SIG-M5 (cell line): ENCODE results near the gene GOLGA6A.
"Not testable (repeated sequence)": the region's sequence is repeated elsewhere in the genome, so short reads cannot be mapped to it uniquely, and the experiment has no call there.

ENCODE experiments used
- DNase-seq: peaks from one replicate; lab custom pipeline; 2025; lab: John Stamatoyannopoulos, UW

Gene GOLGA6A

GRCh38 chr15:74082450-74082849 lies at the start of gene GOLGA6A:
Gene GOLGA6A, minus strand, starts transcription at chr15:74082550. Its CDS starts 41 bp downstream, at chr15:74082509.
- not testable (repeated sequence) for DNase-seq

DNA sequence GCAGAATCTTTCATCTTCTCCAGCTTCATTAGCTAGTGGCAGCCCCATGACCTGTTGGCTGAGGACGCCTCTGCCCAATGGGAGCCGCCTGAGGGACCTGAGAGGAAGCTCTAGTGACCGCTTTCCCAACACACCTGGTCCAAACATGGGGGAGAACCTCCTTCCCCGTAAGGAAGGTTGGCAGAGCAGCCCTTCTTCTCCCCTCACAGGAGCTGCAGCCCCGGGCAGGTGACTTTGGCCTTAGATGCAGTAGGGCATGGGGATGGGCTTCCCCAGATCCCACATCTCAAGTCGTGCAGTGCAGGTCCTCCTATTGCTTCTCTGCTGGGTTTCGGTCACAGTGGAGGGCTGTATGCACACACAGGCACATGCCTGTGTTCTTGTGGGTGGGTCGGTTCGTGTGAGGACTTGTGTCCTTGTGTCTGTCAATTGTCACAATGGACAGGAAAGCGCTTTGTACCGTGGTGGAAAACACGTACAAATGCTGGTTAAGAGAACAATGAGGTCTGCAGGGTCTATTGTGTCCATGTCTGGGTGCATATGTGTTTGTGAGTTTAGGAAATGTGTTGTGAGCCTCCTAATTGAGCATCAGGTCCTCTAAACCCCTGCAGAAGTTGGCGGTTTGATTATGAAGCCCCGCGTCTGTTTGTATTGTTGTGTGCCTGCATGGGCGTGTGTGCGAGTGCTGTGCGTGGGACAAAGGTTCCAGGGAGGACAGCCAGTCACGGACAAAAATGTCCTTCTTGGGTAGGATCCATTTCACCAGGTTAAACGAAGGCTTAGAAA lies 49.5 kb upstream of the GOLGA6A start:
- DNase-seq = no peak

DNA sequence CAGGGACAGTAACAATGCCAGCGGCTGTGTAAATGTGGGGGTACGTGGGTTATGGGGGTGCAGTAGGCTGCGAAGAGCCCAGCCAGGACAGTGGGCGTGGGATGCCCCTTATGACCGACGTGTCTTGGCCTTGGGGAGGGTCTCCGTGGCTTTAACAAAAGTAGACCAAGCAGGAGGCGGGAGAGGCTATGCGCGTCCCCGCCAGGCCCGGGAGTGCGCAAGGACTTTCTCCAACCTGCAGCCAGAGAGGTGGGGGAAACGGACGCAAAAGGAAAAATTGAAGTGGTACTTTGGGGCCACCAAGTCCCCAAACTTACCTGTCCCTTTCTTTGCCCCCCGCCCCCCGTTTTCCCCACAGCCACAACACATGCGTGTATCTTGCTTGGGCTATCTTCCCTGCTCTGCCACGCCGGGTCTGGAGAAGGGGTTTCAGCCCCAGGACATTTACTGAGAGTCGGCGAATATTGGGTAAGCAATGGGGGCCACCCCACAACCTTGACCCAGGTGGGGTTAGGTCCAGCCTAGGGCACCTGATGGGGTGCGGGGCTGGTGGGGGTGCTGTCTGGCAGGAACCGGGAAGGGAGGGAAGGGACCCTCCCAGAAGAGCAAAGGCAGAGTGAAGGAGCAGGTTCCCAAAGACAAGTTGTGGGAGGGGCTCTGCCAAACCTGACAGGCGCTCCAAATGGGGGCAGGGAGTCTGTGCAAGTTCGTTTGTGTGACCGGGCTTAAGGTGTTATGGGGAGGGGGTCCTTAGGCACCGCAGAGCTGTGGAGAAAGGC lies 48.7 kb upstream of the GOLGA6A start:
- DNase-seq = no peak

DNA sequence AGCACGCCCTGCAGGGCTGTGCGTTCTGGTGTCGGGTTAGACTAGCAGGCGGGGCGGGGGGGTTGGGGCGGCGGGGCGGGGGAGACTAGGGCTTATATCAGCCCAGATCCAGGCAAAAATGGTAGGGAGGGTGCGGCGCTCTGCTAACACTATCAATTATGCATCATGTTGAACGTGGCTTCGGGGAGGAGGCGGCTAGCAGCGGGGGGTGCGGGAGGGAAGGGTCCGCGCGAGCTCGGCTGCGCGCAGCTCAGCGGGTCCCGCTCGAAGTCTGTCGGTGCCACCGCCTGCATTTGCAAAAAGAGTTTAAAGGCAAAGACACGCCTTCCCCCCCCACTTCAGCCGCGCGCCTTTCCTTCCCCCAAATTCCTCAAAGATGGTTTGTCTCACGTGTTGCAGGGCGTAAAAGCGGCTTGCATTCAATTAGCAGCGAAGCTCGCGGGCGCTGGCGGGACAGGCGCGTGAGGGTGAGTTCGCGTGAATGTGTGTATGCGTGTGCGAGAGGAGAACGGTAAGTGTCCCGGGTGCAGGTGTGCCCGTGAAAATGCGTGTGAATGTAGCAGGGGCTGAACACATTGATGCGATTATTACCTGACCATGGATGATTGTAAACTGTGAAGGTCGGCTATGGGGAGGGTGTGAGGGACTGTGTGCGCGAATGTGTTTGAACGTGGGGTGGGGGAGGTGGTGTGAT lies 48.0 kb upstream of the GOLGA6A start, which contains the start of gene ISLR2:
Gene ISLR2, plus strand, starts transcription at position 432 of the 694 bp plus-strand sequence. CDS start 2,169 bp downstream, outside the sequence.
- DNase-seq = no peak

GRCh38 chr15:74129586-74130154 lies 47.3 kb upstream of the GOLGA6A start:
- DNase-seq = no peak

DNA sequence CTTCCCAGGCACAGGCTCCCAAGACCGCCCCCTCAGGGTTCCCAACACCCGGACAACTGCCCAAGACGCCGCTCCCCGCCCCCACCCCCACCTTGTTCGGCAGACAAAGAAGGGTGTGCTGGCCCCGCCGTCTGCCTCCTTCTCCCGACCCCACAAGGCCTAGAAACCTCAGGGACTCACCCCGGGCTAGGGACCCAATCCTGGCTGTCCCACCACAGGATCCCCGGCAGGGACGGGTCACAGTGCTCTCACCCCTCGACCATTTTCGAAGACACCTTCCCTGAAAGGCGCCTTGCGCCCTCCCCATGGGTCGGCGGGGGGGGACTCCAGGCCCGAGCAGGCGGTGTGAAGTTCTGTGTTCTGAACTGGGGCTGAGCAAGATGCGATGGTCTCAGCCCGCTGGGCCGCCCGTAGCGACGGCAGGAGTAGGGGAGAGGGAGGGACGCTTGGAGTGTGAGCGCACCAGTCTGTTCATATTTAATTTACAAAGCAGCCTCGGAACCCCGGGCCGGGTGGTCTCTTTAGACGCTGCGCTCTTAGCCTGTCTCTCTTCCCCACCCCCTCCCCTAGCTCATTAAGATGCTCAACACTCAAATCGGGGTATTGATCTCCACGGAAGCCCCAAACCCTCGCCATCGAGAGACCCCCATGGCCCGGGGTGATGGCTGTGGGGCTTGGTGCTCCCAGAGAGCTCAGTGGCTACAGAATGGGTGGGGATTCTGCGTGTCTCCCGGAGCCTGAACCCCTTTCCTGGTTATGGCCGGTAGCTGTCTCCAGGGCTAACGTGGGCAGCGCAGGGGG lies 46.6 kb upstream of the GOLGA6A start:
- DNase-seq = no peak

DNA sequence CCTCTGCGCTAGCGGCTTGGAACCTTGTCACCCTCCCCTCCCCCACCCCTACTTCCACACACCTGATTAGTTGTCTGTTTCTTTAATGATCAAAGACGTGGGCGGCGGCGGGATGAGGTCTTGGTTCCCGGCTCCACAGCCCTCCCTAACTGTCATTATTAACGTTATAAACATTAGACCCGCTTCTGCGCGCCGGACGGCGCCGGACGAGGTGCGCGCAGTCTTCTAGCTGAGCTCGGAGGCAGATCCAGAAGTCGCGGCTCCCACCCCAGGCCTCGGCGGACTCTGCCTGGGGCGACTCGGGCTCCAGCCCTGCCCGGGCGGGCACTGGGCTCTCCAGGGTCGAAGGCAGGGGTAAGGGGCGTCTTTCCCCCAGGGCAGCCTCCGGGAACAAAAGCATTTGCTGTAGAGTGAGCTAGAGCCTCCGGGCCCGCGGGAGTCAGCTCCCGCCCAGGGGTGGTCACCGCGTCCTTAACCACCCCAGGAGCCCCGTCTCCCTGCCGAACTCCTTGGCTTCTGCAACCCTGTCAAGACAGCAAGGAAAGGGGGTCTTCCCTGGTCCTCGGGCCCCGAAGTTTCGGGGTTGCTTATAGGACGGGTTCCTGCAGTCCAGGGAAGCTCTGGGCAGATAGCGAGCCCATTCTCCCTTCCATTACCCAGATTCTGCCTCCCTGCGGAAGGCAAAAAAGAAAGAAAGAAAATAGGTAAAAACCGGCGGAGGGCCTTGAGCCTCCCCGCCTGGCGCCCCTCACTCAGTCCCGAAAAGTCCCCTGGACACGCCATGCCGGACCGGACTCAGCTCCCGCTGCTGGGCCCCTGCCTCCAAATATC lies 45.8 kb upstream of the GOLGA6A start:
- DNase-seq = no peak

- no peak for DNase-seq
Measured at GRCh38 chr15:74127255-74127953, 45.1 kb upstream of the GOLGA6A start.

- DNase-seq = no peak
Measured at GRCh38 chr15:74124759-74125158, 42.4 kb upstream of the GOLGA6A start.

GRCh38 chr15:74124196-74124595 lies 41.8 kb upstream of the GOLGA6A start:
- no peak for DNase-seq

GRCh38 chr15:74123658-74124057 lies 41.3 kb upstream of the GOLGA6A start:
- DNase-seq = no peak

- DNase-seq = no peak
Measured at GRCh38 chr15:74123131-74123429, 40.7 kb upstream of the GOLGA6A start.

DNA sequence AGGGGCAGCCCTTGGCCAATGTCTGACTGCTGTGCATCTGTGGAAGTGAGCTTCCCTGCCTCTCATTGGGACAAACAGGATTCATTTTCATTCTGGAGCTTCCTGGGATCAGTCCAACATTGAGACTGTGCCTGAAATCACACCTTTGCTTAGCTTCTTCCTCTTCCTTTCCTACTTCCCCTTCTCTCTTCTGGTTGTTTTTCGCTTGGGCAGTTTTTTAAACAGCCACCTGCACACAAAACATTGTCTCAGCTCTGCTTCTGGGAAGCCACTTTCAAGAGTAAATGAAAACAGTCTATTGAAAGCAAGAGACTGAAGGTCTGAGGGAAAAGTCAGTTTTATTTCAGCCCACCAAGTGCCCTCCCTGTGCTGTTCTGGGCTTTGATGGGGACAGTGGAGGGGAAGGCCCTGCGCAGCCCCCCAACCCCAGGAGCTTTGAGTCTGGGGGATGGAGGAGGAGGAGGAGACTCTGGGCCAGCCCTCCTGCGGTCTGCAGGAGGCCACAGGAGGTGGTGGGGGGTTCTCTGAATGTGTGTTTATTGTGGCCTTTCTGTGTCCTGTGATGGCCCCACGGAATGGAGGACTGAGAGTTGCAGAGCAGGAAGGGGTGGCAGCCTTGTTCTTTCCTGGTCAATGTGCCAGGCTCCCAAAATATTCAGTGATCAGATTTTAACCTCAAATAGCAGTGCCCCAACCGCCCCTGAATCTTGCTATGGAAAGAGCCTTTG lies 40.2 kb upstream of the GOLGA6A start:
- no peak for DNase-seq

GRCh38 chr15:74121858-74122257 lies 39.5 kb upstream of the GOLGA6A start:
- no peak for DNase-seq

GRCh38 chr15:74121039-74121438 lies 38.7 kb upstream of the GOLGA6A start:
- no peak for DNase-seq

GRCh38 chr15:74120426-74120825 lies 38.1 kb upstream of the GOLGA6A start:
- DNase-seq = no peak

DNA sequence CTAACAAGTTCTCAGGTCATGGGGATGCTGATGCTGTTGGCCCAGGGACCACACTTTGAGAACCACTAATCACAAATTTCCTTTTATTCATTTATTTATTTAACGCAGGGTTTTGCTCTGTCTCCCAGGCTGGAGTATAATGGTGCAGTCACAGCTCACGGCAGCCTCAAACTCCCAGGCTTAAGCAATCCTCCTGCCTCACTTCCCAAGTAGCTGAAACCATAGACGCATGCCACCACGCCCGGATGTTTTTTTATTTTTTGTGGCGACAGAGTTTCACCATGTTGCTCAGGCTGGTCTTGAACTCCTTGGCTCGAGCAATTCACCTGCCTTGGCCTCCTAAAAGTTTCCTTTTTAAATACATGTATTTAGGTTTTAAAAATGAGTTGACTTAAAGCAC lies 27.4 kb upstream of the GOLGA6A start:
- no peak for DNase-seq

DNA sequence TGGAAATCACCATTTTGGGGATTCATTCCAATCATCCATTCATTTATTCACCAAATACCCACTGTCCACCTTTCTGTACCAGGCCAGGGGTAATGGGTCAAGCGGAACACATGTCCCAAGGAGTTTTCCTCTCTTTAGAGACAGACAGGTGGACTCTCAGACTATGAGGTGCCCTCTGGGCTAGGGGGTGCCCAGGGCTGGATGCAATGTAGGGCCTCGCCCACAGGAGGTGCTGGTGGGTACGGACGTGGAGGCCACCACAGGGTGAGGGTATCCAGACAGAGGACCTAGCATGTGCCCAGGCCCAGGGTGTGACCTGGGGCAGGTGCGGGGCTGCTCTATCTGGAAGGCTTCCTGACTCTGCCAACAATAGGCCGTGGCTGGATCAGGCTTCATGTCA lies 26.3 kb upstream of the GOLGA6A start:
- DNase-seq = not testable (repeated sequence)

- DNase-seq = no peak
Measured at GRCh38 chr15:74108111-74108510, 25.8 kb upstream of the GOLGA6A start.
